ENCODE data around the gene SEM1. TPM values are rescaled to one million over a fixed set of nuclear protein-coding genes. Genes with fewer than 3 reads are reported as not detected.

The SEM1 gene
- total RNA-seq, 1 experiment from 2014 or later, result 79.9 TPM

DNA sequence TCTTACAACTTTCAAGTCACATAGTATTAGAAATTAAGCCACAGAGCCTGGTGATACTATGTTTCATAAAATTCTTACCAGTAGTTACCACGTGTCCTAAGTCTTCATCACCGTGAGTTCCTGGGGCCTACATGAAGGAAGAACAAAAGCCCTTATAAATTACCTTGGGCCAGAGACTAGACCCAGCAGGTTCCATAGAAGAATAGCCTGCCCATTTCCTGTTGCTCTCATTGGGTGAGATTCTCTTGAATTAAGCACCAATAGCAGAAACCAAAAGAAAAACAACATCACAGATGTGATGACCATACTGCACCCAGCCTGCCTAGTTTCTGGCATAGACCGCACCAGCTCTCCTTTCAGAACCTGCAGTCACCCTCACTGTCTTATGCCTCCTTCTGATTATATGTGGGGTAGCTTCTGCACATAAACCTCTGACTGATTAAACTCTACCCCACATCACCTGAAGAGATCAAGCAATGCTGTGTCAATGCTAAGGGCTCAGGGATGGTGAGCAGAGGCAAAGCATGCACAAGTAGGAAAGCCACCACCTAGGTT is 18.0 kb upstream of the SEM1 start:
- Histone ChIP-seq H3K9ac (ENCODE audit: extremely low read depth, insufficient read length, low read length) (no peak overlapping the region), H3K4ac (ENCODE audit: low read depth, low read length) (no peak overlapping the region), H3K18ac (ENCODE audit: insufficient read length, low read depth, low read length) (no peak overlapping the region), H2BK120ac (ENCODE audit: low read depth, low read length, poor library complexity, severe bottlenecking) (no peak overlapping the region), H3K9me3 (ENCODE audit: control insufficient read depth, low read depth, low read length) (no peaks in the 10 kb centered on the region), H2BK5ac (ENCODE audit: insufficient read length, low read length) (no peak overlapping the region), H2BK15ac (ENCODE audit: low read depth, low read length) (no peak overlapping the region), H3K56ac (ENCODE audit: insufficient read length, low read depth, low read length) (no peak overlapping the region), H2AFZ (ENCODE audit: low read length) (no peak overlapping the region), H2BK20ac (ENCODE audit: low read depth, low read length, poor library complexity, severe bottlenecking) (no peak overlapping the region), H3K79me1 (ENCODE audit: insufficient read depth, low read depth, low read length, poor library complexity, severe bottlenecking) (no peaks in the 10 kb centered on the region), H2AK5ac (ENCODE audit: insufficient read length, low read length) (no peak overlapping the region), H2BK12ac (ENCODE audit: insufficient read length, low read depth, low read length) (no peak overlapping the region), H3T11ph (ENCODE audit: low read length) (no peak overlapping the region), H3K79me2 (ENCODE audit: insufficient read depth, low read length) (no peaks in the 10 kb centered on the region), H4K8ac (replicated peaks; ENCODE audit: insufficient read length, low read depth, low read length) (no peak overlapping the region), H3K4me2 (ENCODE audit: insufficient read depth, insufficient read length, low read length) (no peak overlapping the region), H4K20me1 (ENCODE audit: control insufficient read depth, insufficient read depth, insufficient read length) (no peaks in the 10 kb centered on the region), H4K5ac (ENCODE audit: insufficient read length, low read depth, low read length) (no peak overlapping the region), H3K23me2 (ENCODE audit: insufficient read length, low read depth, low read length, poor library complexity, severe bottlenecking) (no peaks in the 10 kb centered on the region), H3K14ac (ENCODE audit: insufficient read depth, low read length) (no peak overlapping the region), H3K27me3 (ENCODE audit: insufficient read depth, low read length) (no peaks in the 10 kb centered on the region), H3K4me1 (ENCODE audit: insufficient read depth, low read length) (peaks cover 5% of the 10 kb centered on the region), H3K23ac (ENCODE audit: insufficient read length, low read depth, low read length) (no peak overlapping the region), H4K91ac (ENCODE audit: insufficient read length, low read depth, low read length) (no peak overlapping the region), H3K27ac (ENCODE audit: insufficient read length, low read depth, low read length) (no peak overlapping the region)
- peaks cover 0 to 4% of the 10 kb centered on the region in 2 experiments; a peak in 1 of 5 replicates for H3K9me3 Mint-ChIP-seq
- no peaks in the 10 kb centered on the region for H3K27me3 Mint-ChIP-seq (ENCODE audit: low read depth)
- WGBS (ENCODE audit: extremely low coverage, insufficient read length, low lambda C conversion rate), result no CpG with 5 or more reads among the region's 3 CpGs
- H3K27ac Mint-ChIP-seq, result no peak overlapping the region
- H3K4me3 Mint-ChIP-seq, result no peak overlapping the region
- TF ChIP-seq, protein P1, sequence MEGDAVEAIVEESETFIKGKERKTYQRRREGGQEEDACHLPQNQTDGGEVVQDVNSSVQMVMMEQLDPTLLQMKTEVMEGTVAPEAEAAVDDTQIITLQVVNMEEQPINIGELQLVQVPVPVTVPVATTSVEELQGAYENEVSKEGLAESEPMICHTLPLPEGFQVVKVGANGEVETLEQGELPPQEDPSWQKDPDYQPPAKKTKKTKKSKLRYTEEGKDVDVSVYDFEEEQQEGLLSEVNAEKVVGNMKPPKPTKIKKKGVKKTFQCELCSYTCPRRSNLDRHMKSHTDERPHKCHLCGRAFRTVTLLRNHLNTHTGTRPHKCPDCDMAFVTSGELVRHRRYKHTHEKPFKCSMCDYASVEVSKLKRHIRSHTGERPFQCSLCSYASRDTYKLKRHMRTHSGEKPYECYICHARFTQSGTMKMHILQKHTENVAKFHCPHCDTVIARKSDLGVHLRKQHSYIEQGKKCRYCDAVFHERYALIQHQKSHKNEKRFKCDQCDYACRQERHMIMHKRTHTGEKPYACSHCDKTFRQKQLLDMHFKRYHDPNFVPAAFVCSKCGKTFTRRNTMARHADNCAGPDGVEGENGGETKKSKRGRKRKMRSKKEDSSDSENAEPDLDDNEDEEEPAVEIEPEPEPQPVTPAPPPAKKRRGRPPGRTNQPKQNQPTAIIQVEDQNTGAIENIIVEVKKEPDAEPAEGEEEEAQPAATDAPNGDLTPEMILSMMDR (conservative IDR thresholded peaks at IDR 0.05), result no peak
- peaks cover 13 to 16% of the 10 kb centered on the region in 2 experiments for H3K4me1 Mint-ChIP-seq
- peaks cover 0 to 2% (median 0%) of the 10 kb centered on the region in 3 experiments; a peak in 1 of 7 replicates for H3K36me3 Mint-ChIP-seq (ENCODE audit: insufficient read depth in 1 of 3, low read depth in 3 of 3)
- no peak for DNase-seq

All from H9 (cell line).